H9 (cell line): ENCODE measurements around the gene KCNAB2. TPM values are rescaled to one million over a fixed set of nuclear protein-coding genes. Genes with fewer than 3 reads are reported as not detected.

Experiments used
- DNase-seq: peaks from one replicate; pipeline ENCODE4 v3.0.0-alpha.2; 2017
- H2AFZ ChIP-seq: one replicate; pipeline ENCODE4 v1.6.1; 2013; ENCODE audit warnings: mild to moderate bottlenecking, low read length, control low read depth, moderate library complexity
- H2AK5ac ChIP-seq: 2 replicates; pipeline ENCODE4 v1.6.1; 2013; ENCODE audit warnings: low read length, control low read depth, mixed read lengths; ENCODE audit not compliant: insufficient read length
- H2BK120ac ChIP-seq: one replicate; pipeline ENCODE4 v1.6.1; 2013; ENCODE audit warnings: low read depth, mild to moderate bottlenecking, low read length, control low read depth, inconsistent platforms; ENCODE audit not compliant: poor library complexity, severe bottlenecking
- H2BK12ac ChIP-seq: 2 replicates; pipeline ENCODE4 v1.6.1; 2013; ENCODE audit warnings: low read length, control low read depth, mixed read lengths, low read depth; ENCODE audit not compliant: insufficient read length
- H2BK15ac ChIP-seq: 2 replicates; pipeline ENCODE4 v1.6.1; 2013; ENCODE audit warnings: low read depth, low read length, control low read depth
- H2BK20ac ChIP-seq: one replicate; pipeline ENCODE4 v1.6.1; 2013; ENCODE audit warnings: low read depth, mild to moderate bottlenecking, low read length, control low read depth, inconsistent platforms; ENCODE audit not compliant: poor library complexity, severe bottlenecking
- H2BK5ac ChIP-seq: 2 replicates; pipeline ENCODE4 v1.6.1; 2013; ENCODE audit warnings: low read length, control low read depth, mixed read lengths; ENCODE audit not compliant: insufficient read length
- H3K14ac ChIP-seq: 2 replicates; pipeline ENCODE4 v1.6.1; 2013; ENCODE audit warnings: low read length, control low read depth; ENCODE audit not compliant: insufficient read depth
- H3K18ac ChIP-seq: 2 replicates; pipeline ENCODE4 v1.6.1; 2013; ENCODE audit warnings: low read depth, mild to moderate bottlenecking, mixed read lengths, low read length, control low read depth; ENCODE audit not compliant: insufficient read length
- H3K23ac ChIP-seq: 2 replicates; pipeline ENCODE4 v1.6.1; 2013; ENCODE audit warnings: low read length, control low read depth, mixed read lengths, low read depth; ENCODE audit not compliant: insufficient read length
- H3K23me2 ChIP-seq: 2 replicates; pipeline ENCODE4 v1.6.1; 2013; ENCODE audit warnings: low read depth, mild to moderate bottlenecking, mixed read lengths, low read length, control low read depth; ENCODE audit not compliant: insufficient read length, poor library complexity, severe bottlenecking
- H3K27ac ChIP-seq: 2 replicates; pipeline ENCODE4 v1.5.1; 2013; ENCODE audit warnings: low read length, control low read depth, mixed read lengths, low read depth; ENCODE audit not compliant: insufficient read length
- H3K27me3 ChIP-seq: 2 replicates; pipeline ENCODE4 v1.6.1; 2013; ENCODE audit warnings: low read length, control low read depth, inconsistent platforms; ENCODE audit not compliant: insufficient read depth
- H3K4ac ChIP-seq: 2 replicates; pipeline ENCODE4 v1.6.1; 2013; ENCODE audit warnings: low read depth, mild to moderate bottlenecking, control low read depth, inconsistent platforms, low read length, moderate library complexity
- H3K4me1 ChIP-seq: 2 replicates; pipeline ENCODE4 v1.6.1; 2013; ENCODE audit warnings: low read length, control low read depth, inconsistent platforms; ENCODE audit not compliant: insufficient read depth
- H3K4me2 ChIP-seq: 2 replicates; pipeline ENCODE4 v1.6.1; 2013; ENCODE audit warnings: low read length, control low read depth, mixed read lengths; ENCODE audit not compliant: insufficient read length, insufficient read depth
- H3K56ac ChIP-seq: 2 replicates; pipeline ENCODE4 v1.6.1; 2013; ENCODE audit warnings: low read depth, mild to moderate bottlenecking, mixed read lengths, low read length, control low read depth; ENCODE audit not compliant: insufficient read length
- H3K79me1 ChIP-seq: 2 replicates; pipeline ENCODE4 v1.6.1; 2013; ENCODE audit warnings: low read depth, mild to moderate bottlenecking, moderate library complexity, low read length, control low read depth, inconsistent platforms; ENCODE audit not compliant: insufficient read depth, poor library complexity, severe bottlenecking
- H3K79me2 ChIP-seq: 2 replicates; pipeline ENCODE4 v1.6.1; 2013; ENCODE audit warnings: low read length, control low read depth, inconsistent platforms; ENCODE audit not compliant: insufficient read depth
- H3K9ac ChIP-seq: 2 replicates; pipeline ENCODE4 v1.6.1; 2013; ENCODE audit warnings: low read length, control low read depth, mixed read lengths; ENCODE audit not compliant: insufficient read length; ENCODE audit errors: extremely low read depth
- H3K9me3 ChIP-seq: one replicate; pipeline ENCODE4 v1.6.1; 2013; ENCODE audit warnings: low read depth, low read length, inconsistent platforms; ENCODE audit not compliant: control insufficient read depth
- H3T11ph ChIP-seq: one replicate; pipeline ENCODE4 v1.6.1; 2013; ENCODE audit warnings: mild to moderate bottlenecking, low read length, control low read depth, inconsistent platforms
- H4K20me1 ChIP-seq: one replicate; pipeline ENCODE4 v1.6.1; 2013; ENCODE audit not compliant: control insufficient read depth, insufficient read length, insufficient read depth
- H4K5ac ChIP-seq: 2 replicates; pipeline ENCODE4 v1.6.1; 2013; ENCODE audit warnings: low read depth, mild to moderate bottlenecking, mixed read lengths, low read length, control low read depth; ENCODE audit not compliant: insufficient read length
- H4K8ac ChIP-seq: replicated peaks from 2 replicates; pipeline ENCODE4 v1.6.1; 2013; ENCODE audit warnings: low read length, control low read depth, mixed read lengths, low read depth; ENCODE audit not compliant: insufficient read length
- H4K91ac ChIP-seq: 2 replicates; pipeline ENCODE4 v1.6.1; 2013; ENCODE audit warnings: low read depth, mild to moderate bottlenecking, moderate library complexity, mixed read lengths, low read length, control low read depth; ENCODE audit not compliant: insufficient read length
- H3K27ac Mint-ChIP-seq, 3 experiments: 2 replicates in 2 of 3; 3 replicates in 1 of 3; pipeline ENCODE4 v1.8.0; 2020 to 2021; ENCODE audit warnings: mixed read lengths in 3 of 3, mild to moderate bottlenecking in 1 of 3, moderate library complexity in 1 of 3
- H3K27me3 Mint-ChIP-seq: 2 replicates; pipeline ENCODE4 v1.8.0; 2021; ENCODE audit warnings: low read depth, mild to moderate bottlenecking, moderate library complexity, mixed read lengths
- H3K36me3 Mint-ChIP-seq, 3 experiments: 2 replicates in 2 of 3; 3 replicates in 1 of 3; pipeline ENCODE4 v1.8.0; 2020 to 2021; ENCODE audit warnings: low read depth in 3 of 3, mixed read lengths in 3 of 3; ENCODE audit not compliant: insufficient read depth in 1 of 3
- H3K4me1 Mint-ChIP-seq, 2 experiments: 2 replicates each; pipeline ENCODE4 v1.8.0; 2020; ENCODE audit warnings: mixed read lengths in 2 of 2
- H3K4me3 Mint-ChIP-seq, 2 experiments: 2 replicates in 1 of 2; 3 replicates in 1 of 2; pipeline ENCODE4 v1.8.0; 2020 to 2021; ENCODE audit warnings: mild to moderate bottlenecking in 2 of 2, mixed read lengths in 2 of 2, moderate library complexity in 1 of 2
- H3K9me3 Mint-ChIP-seq, 2 experiments: 2 replicates in 1 of 2; 3 replicates in 1 of 2; pipeline ENCODE4 v1.8.0; 2020; ENCODE audit warnings: mild to moderate bottlenecking in 2 of 2, mixed read lengths in 2 of 2, moderate library complexity in 1 of 2
- WGBS: extraction: QIAGEN DNeasy Blood & Tissue Kit; methylation state at CpG from one replicate; pipeline ENCODE4 v1.1.7; 2013; ENCODE audit warnings: missing lambda C conversion rate, low lambda C conversion rate, mixed read lengths; ENCODE audit not compliant: insufficient read length; ENCODE audit errors: extremely low coverage; 5-methylcytosine and 5-hydroxymethylcytosine counted together
- total RNA-seq: library from RNA; stranded (reverse); gene quantifications from 2 replicates; pipeline ENCODE4 v1.2.1, GENCODE V29; 2021
- TF ChIP-seq, protein P1 (sequence below): fragments of 200-600 bp; sonication (generic); conservative IDR thresholded peaks from 3 replicates; pipeline ENCODE4 v1.8.0; 2021; ENCODE audit warnings: antibody characterized with exemption, mild to moderate bottlenecking

Gene KCNAB2
- total RNA-seq, 1 experiment from 2014 or later: 8.3 TPM

DNA sequence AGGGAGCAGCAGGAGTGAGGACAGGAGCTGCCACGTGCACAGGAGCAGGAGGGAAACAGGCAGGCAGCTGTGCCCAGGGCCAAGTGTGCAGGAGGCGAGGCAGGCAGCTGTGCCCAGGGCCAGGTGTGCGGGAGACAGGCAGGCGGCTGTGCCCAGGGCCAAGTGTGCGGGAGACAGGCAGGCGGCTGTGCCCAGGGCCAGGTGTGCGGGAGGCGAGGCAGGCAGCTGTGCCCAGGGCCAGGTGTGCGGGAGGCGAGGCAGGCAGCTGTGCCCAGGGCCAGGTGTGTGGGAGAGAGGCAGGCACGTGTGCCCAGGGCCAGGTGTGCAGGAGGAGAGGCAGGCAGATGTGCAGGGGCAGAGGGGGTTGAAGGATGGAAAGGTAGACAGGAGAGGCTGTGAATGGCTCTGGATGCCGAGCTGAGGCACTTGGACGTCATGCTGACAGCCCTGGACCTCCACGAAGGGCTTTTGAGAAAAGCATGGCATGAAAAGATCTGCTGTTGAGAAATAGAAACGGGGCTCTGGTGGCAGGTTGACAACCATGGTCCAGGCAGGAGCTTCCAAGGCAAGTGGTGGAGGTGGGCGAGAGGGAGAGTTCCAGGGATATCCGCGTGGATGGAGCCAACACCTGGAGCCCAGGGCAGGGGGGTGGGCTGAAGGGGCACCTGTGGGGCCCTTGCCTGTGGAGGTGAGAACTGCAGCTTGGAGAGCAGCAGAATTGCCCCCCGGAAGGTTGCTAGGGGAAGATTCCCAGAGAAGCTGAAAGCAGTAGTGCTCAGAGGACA lies 34.3 kb upstream of the KCNAB2 start:
- Histone ChIP-seq H3K23me2 (no peaks in the 10 kb centered on the region), H3K23ac (no peak overlapping the region), H2BK20ac (no peak overlapping the region), H4K20me1 (no peaks in the 10 kb centered on the region), H3K79me2 (no peaks in the 10 kb centered on the region), H3K4me2 (no peak overlapping the region), H3K27ac (no peak overlapping the region), H2BK120ac (no peak overlapping the region), H2BK5ac (no peak overlapping the region), H4K8ac (no peak overlapping the region), H3K4ac (no peak overlapping the region), H3K56ac (no peak overlapping the region), H2AK5ac (no peak overlapping the region), H2BK15ac (no peak overlapping the region), H3K18ac (no peak overlapping the region), H4K5ac (no peak overlapping the region), H2BK12ac (no peak overlapping the region), H3K27me3 (no peaks in the 10 kb centered on the region), H3K9me3 (no peaks in the 10 kb centered on the region), H3K79me1 (no peaks in the 10 kb centered on the region), H2AFZ (no peak overlapping the region), H3K9ac (no peak overlapping the region), H3K14ac (no peak overlapping the region), H3K4me1 (no peaks in the 10 kb centered on the region), H3T11ph (no peak overlapping the region), H4K91ac (no peak overlapping the region)
- TF ChIP-seq, protein P1, sequence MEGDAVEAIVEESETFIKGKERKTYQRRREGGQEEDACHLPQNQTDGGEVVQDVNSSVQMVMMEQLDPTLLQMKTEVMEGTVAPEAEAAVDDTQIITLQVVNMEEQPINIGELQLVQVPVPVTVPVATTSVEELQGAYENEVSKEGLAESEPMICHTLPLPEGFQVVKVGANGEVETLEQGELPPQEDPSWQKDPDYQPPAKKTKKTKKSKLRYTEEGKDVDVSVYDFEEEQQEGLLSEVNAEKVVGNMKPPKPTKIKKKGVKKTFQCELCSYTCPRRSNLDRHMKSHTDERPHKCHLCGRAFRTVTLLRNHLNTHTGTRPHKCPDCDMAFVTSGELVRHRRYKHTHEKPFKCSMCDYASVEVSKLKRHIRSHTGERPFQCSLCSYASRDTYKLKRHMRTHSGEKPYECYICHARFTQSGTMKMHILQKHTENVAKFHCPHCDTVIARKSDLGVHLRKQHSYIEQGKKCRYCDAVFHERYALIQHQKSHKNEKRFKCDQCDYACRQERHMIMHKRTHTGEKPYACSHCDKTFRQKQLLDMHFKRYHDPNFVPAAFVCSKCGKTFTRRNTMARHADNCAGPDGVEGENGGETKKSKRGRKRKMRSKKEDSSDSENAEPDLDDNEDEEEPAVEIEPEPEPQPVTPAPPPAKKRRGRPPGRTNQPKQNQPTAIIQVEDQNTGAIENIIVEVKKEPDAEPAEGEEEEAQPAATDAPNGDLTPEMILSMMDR: no peak
- WGBS: no CpG with 5 or more reads among the region's 19 CpGs
- Mint-ChIP-seq H3K36me3 (peaks cover 0 to 1% (median 0%) of the 10 kb centered on the region in 3 experiments; a peak in 1 of 7 replicates), H3K27me3 (peaks cover 15% of the 10 kb centered on the region), H3K27ac (no peak overlapping the region; a peak in 2 of 7 replicates), H3K4me3 (peak overlapping the region in 1 of 2 experiments; percentile 30; a peak in 1 of 5 replicates), H3K9me3 (no peaks in the 10 kb centered on the region), H3K4me1 (peaks cover 0 to 7% of the 10 kb centered on the region in 2 experiments; a peak in 2 of 4 replicates)
- DNase-seq: no peak
